Mucosa of rectum (tissue), 2 donors: ENCODE data around the gene TYW5.

Experiments
- H3K27ac ChIP-seq, 2 donors: one replicate each; pipeline ENCODE4 v1.7.0; 2013; ENCODE audit warnings: inconsistent platforms in 2 of 2, low read depth in 2 of 2, low read length in 2 of 2
- H3K27me3 ChIP-seq, 2 donors: one replicate each; pipeline ENCODE4 v1.7.0; 2013; ENCODE audit warnings: low read length in 2 of 2; ENCODE audit not compliant: control insufficient read depth in 2 of 2, insufficient read depth in 2 of 2
- H3K36me3 ChIP-seq, 2 donors: one replicate each; pipeline ENCODE4 v1.7.0; 2013; ENCODE audit warnings: low read length in 2 of 2; ENCODE audit not compliant: control insufficient read depth in 2 of 2, insufficient read depth in 2 of 2
- H3K4me1 ChIP-seq, 2 donors: one replicate each; pipeline ENCODE4 v1.7.0; 2013; ENCODE audit warnings: low read length in 2 of 2, mild to moderate bottlenecking in 1 of 2; ENCODE audit not compliant: control insufficient read depth in 2 of 2, insufficient read depth in 2 of 2
- H3K4me3 ChIP-seq, 2 donors: one replicate each; pipeline ENCODE4 v1.7.0; 2013; ENCODE audit warnings: low read length in 2 of 2
- H3K9ac ChIP-seq, 2 donors: one replicate each; pipeline ENCODE4 v1.7.0; 2013; ENCODE audit warnings: low read length in 2 of 2, low read depth in 1 of 2, mild to moderate bottlenecking in 1 of 2
- H3K9me3 ChIP-seq, 2 donors: one replicate each; pipeline ENCODE4 v1.7.0; 2013; ENCODE audit warnings: low read length in 2 of 2; ENCODE audit not compliant: control insufficient read depth in 2 of 2
- donor health status: healthy.
- donor health status: Normal muscosa, but diverticular disease.

Gene TYW5

GRCh38 chr2:199975273-199975895 is 20.1 kb upstream of the TYW5 start:
- H3K9me3 ChIP-seq: no peaks in the 10 kb centered on the region
- no peak overlapping the region for H3K4me3 ChIP-seq
- H3K27me3 ChIP-seq: no peaks in the 10 kb centered on the region
- H3K27ac ChIP-seq: no peak overlapping the region
- H3K9ac ChIP-seq: no peak overlapping the region
- no peaks in the 10 kb centered on the region for H3K36me3 ChIP-seq
- H3K4me1 ChIP-seq: peaks cover 2 to 16% of the 10 kb centered on the region in 2 donors

- Histone ChIP-seq H3K9ac (no peak overlapping the region), H3K9me3 (no peaks in the 10 kb centered on the region), H3K4me1 (peaks cover 2 to 10% of the 10 kb centered on the region in 2 donors), H3K27ac (no peak overlapping the region), H3K36me3 (no peaks in the 10 kb centered on the region), H3K4me3 (no peak overlapping the region), H3K27me3 (no peaks in the 10 kb centered on the region)
Observed at GRCh38 chr2:199973703-199974102, 18.4 kb upstream of the TYW5 start.

- no peaks in the 10 kb centered on the region for H3K4me1 ChIP-seq
- no peaks in the 10 kb centered on the region for H3K9me3 ChIP-seq
- H3K9ac ChIP-seq: no peak overlapping the region
- no peak overlapping the region for H3K4me3 ChIP-seq
- no peak overlapping the region for H3K27ac ChIP-seq
- no peaks in the 10 kb centered on the region for H3K36me3 ChIP-seq
- no peaks in the 10 kb centered on the region for H3K27me3 ChIP-seq
Observed at GRCh38 chr2:199972088-199972626, 16.9 kb upstream of the TYW5 start.

GRCh38 chr2:199968126-199968525 is 12.8 kb upstream of the TYW5 start:
- no peak overlapping the region for H3K4me3 ChIP-seq
- no peaks in the 10 kb centered on the region for H3K27me3 ChIP-seq
- H3K9me3 ChIP-seq: no peaks in the 10 kb centered on the region
- peaks cover 23% of the 10 kb centered on the region in 2 donors for H3K36me3 ChIP-seq
- no peak overlapping the region for H3K9ac ChIP-seq
- H3K4me1 ChIP-seq: no peaks in the 10 kb centered on the region
- H3K27ac ChIP-seq: no peak overlapping the region

- Histone ChIP-seq H3K9ac (no peak overlapping the region), H3K27me3 (no peaks in the 10 kb centered on the region), H3K4me1 (no peaks in the 10 kb centered on the region), H3K4me3 (no peak overlapping the region), H3K36me3 (peaks cover 30 to 31% of the 10 kb centered on the region in 2 donors), H3K9me3 (no peaks in the 10 kb centered on the region), H3K27ac (no peak overlapping the region)
Observed at GRCh38 chr2:199966976-199967375, 11.7 kb upstream of the TYW5 start.

GRCh38 chr2:199966405-199966804 is 11.1 kb upstream of the TYW5 start:
- Histone ChIP-seq H3K9me3 (no peaks in the 10 kb centered on the region), H3K27ac (no peak overlapping the region), H3K9ac (no peak overlapping the region), H3K4me3 (no peak overlapping the region), H3K4me1 (no peaks in the 10 kb centered on the region), H3K36me3 (peaks cover 35 to 37% of the 10 kb centered on the region in 2 donors), H3K27me3 (no peaks in the 10 kb centered on the region)

- Histone ChIP-seq H3K9ac (no peak overlapping the region), H3K4me1 (peaks cover 1 to 6% of the 10 kb centered on the region in 2 donors), H3K27me3 (no peaks in the 10 kb centered on the region), H3K9me3 (no peaks in the 10 kb centered on the region), H3K27ac (no peak overlapping the region), H3K36me3 (peaks cover 54 to 55% of the 10 kb centered on the region in 2 donors), H3K4me3 (no peak overlapping the region)
Observed at GRCh38 chr2:199962203-199962602, 6.9 kb upstream of the TYW5 start.

- peaks cover 12 to 25% of the 10 kb centered on the region in 2 donors for H3K4me1 ChIP-seq
- no peak overlapping the region for H3K9ac ChIP-seq
- no peaks in the 10 kb centered on the region for H3K9me3 ChIP-seq
- peaks cover 31 to 32% of the 10 kb centered on the region in 2 donors for H3K36me3 ChIP-seq
- H3K27ac ChIP-seq: no peak overlapping the region
- H3K4me3 ChIP-seq: no peak overlapping the region
- no peaks in the 10 kb centered on the region for H3K27me3 ChIP-seq
Observed at GRCh38 chr2:199958014-199958413, 2.7 kb upstream of the TYW5 start.

- H3K36me3 ChIP-seq: peaks cover 14 to 20% of the 10 kb centered on the region in 2 donors
- H3K4me3 ChIP-seq: peak overlapping the region; percentile 77 to 95
- H3K27me3 ChIP-seq: no peaks in the 10 kb centered on the region
- H3K4me1 ChIP-seq: peaks cover 12 to 25% of the 10 kb centered on the region in 2 donors
- peak overlapping the region; percentile 79 to 91 for H3K9ac ChIP-seq
- H3K9me3 ChIP-seq: no peaks in the 10 kb centered on the region
- H3K27ac ChIP-seq: peak overlapping the region; percentile 71 to 90
Observed at GRCh38 chr2:199956062-199956380, 730 bp upstream of the TYW5 start.

GRCh38 chr2:199955007-199955338 is 318 bp downstream of the TYW5 start:
- H3K9me3 ChIP-seq: no peaks in the 10 kb centered on the region
- peak overlapping the region; percentile 77 to 95 for H3K4me3 ChIP-seq
- peak overlapping the region; percentile 79 to 91 for H3K9ac ChIP-seq
- H3K4me1 ChIP-seq: peaks cover 12 to 25% of the 10 kb centered on the region in 2 donors
- no peaks in the 10 kb centered on the region for H3K27me3 ChIP-seq
- H3K27ac ChIP-seq: peak overlapping the region; percentile 71 to 90
- H3K36me3 ChIP-seq: peaks cover 12 to 22% of the 10 kb centered on the region in 2 donors
